Measurements from ENCODE around the gene PDPR. TPM values are rescaled to one million over a fixed set of nuclear protein-coding genes. Genes with fewer than 3 reads are reported as not detected.

Gene PDPR
- total RNA-seq, 1 experiment from 2014 or later, result 28.5 TPM

DNA sequence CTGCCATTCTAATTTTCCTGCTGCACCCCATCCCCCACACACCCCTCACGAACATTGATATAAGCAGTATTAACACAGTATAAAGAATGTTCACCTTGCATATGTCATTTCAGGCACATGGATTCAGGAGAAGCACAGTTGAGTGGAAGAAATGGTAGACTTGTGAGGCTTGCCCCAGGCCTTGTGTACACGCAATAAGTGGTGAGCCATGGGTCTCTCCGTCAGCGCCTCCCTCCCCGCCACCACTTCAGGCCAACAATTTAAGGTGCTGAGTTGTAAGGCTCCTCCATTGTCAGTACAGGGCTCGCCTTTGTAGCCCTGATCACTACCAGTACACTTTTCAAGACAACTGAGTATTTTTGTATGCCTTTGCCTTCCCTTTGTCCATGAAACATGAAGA, 47.2 kb downstream of the PDPR start:
- Histone ChIP-seq H3K9me3 (ENCODE audit: control insufficient read depth in 1 of 2, insufficient read depth in 1 of 2, low read depth in 1 of 2, low read length in 2 of 2) (no peaks in the 10 kb centered on the region), H3K9me2 (ENCODE audit: insufficient read depth) (no peaks in the 10 kb centered on the region), H3K79me2 (ENCODE audit: insufficient read depth, low read length) (no peaks in the 10 kb centered on the region), H3K4me1 (ENCODE audit: control insufficient read depth in 1 of 2, insufficient read depth in 2 of 2, low read length in 2 of 2) (peaks cover 6 to 9% of the 10 kb centered on the region in 2 experiments; a peak in 3 of 4 replicates), H3K27me3 (ENCODE audit: insufficient read depth, low read length) (no peaks in the 10 kb centered on the region), H3K9ac (ENCODE audit: low read length) (no peak overlapping the region), H4K20me1 (ENCODE audit: insufficient read depth) (no peaks in the 10 kb centered on the region), H3K36me3 (ENCODE audit: control insufficient read depth in 1 of 2, insufficient read depth in 2 of 2, low read length in 2 of 2) (peaks cover 24 to 41% of the 10 kb centered on the region in 2 experiments; a peak in 3 of 4 replicates), H3K4me2 (ENCODE audit: low read length) (no peak overlapping the region), H3K4me3 (replicated peaks in 1 of 2; ENCODE audit: low read depth in 1 of 2, low read length in 2 of 2) (no peak overlapping the region), H3K27ac (ENCODE audit: low read depth, low read length) (no peak overlapping the region), H2AFZ (ENCODE audit: low read depth, low read length, poor library complexity, severe bottlenecking) (no peak overlapping the region)
- ChIA-PET POLR2A (no interaction called here), RAD21 (ENCODE audit: low non-redundant PET in 1 of 2, low total read pairs in 2 of 2, uncharacterized antibody in 2 of 2, unreplicated experiment in 2 of 2) (no interaction called here), CTCF (no interaction called here)
- BruUV-seq (replicated peaks), result no TSS peak
- TF ChIP-seq TCF7L2 (IDR thresholded peaks at IDR 0.05; ENCODE audit: borderline replicate concordance, extremely low read depth, insufficient read depth, insufficient read length) (no peak), ZBTB33 (IDR thresholded peaks at IDR 0.05; ENCODE audit: extremely low read depth, insufficient replicate concordance, low read length) (no peak), CBX3 (IDR thresholded peaks at IDR 0.05; ENCODE audit: low read depth) (no peak), ATF3 (IDR thresholded peaks at IDR 0.05) (no peak), SRF (IDR thresholded peaks at IDR 0.05; ENCODE audit: low read depth) (no peak), POLR2AphosphoS5 (IDR thresholded peaks at IDR 0.05; ENCODE audit: low read depth, low read length) (no peak)
- ATAC-seq (no peak), DNase-seq (ENCODE audit: low read depth, low spot score) (no peak)
- intact Hi-C loops (cut with micrococcal nuclease), result loop anchor here (10.0 kb wide), 1 partner anchor 93 kb away; the partner anchor contains the start of gene EXOSC6

DNA sequence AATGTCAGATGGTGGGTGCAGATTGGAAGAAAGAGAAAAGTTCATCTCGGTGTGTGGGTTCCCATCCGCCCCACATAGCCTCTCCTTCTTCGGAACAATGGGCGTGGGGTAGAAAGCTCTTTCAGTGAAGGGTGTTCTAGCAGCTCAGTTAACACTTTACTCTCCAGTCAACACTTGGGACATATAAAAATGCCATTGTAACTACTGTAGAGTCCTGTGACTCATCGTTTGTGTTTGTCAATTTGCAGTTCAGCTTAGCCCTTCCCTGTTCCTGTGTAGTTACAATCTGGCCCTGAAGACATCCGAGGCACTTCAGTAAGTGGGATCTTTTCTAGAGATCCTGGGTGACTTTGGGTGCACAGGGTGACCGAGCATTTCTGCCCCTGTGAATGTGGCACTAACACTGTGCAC, 47.9 kb downstream of the PDPR start:
- DNase-seq (ENCODE audit: low read depth, low spot score) (no peak), ATAC-seq (peak; percentile 28; the same call in 1 of the 2 replicates)
- no peaks in the 10 kb centered on the region for H3K9me3 ChIP-seq (ENCODE audit: control insufficient read depth in 1 of 2, insufficient read depth in 1 of 2, low read depth in 1 of 2, low read length in 2 of 2)
- H3K27me3 ChIP-seq (ENCODE audit: insufficient read depth, low read length), result no peaks in the 10 kb centered on the region
- TF ChIP-seq FOSL1 (IDR thresholded peaks at IDR 0.05; ENCODE audit: low read depth), result no peak
- TF ChIP-seq CBX3 (IDR thresholded peaks at IDR 0.05; ENCODE audit: low read depth), result no peak
- no peak for TF ChIP-seq ZFX (IDR thresholded peaks at IDR 0.05)
- TF ChIP-seq ZBTB33 (IDR thresholded peaks at IDR 0.05; ENCODE audit: extremely low read depth, insufficient replicate concordance, low read length), result no peak
- no peak for TF ChIP-seq POLR2A (IDR thresholded peaks at IDR 0.05; ENCODE audit: borderline replicate concordance, extremely low read depth, insufficient read depth, insufficient read length)
- TF ChIP-seq ELF1 (IDR thresholded peaks at IDR 0.05; ENCODE audit: borderline replicate concordance, low read depth), result no peak
- TF ChIP-seq SIN3A (IDR thresholded peaks at IDR 0.05; ENCODE audit: low read depth), result no peak
- no peak for TF ChIP-seq ATF3 (IDR thresholded peaks at IDR 0.05)
- TF ChIP-seq TCF7L2 (IDR thresholded peaks at IDR 0.05; ENCODE audit: borderline replicate concordance, extremely low read depth, insufficient read depth, insufficient read length), result no peak
- no peak overlapping the region for H3K4me3 ChIP-seq (replicated peaks in 1 of 2; ENCODE audit: low read depth in 1 of 2, low read length in 2 of 2)
- peaks cover 18 to 34% of the 10 kb centered on the region in 2 experiments; a peak in 3 of 4 replicates for H3K36me3 ChIP-seq (ENCODE audit: control insufficient read depth in 1 of 2, insufficient read depth in 2 of 2, low read length in 2 of 2)
- peak overlapping the region; percentile 10; the same call in 1 of the 2 replicates for H3K4me2 ChIP-seq (ENCODE audit: low read length)
- RAD21 ChIA-PET (ENCODE audit: low non-redundant PET in 1 of 2, low total read pairs in 2 of 2, uncharacterized antibody in 2 of 2, unreplicated experiment in 2 of 2), result no interaction called here
- H3K4me1 ChIP-seq (ENCODE audit: control insufficient read depth in 1 of 2, insufficient read depth in 2 of 2, low read length in 2 of 2), result peaks cover 6 to 9% of the 10 kb centered on the region in 2 experiments; a peak in 3 of 4 replicates
- POLR2A ChIA-PET, result no interaction called here
- no peaks in the 10 kb centered on the region for H3K79me2 ChIP-seq (ENCODE audit: insufficient read depth, low read length)
- H4K20me1 ChIP-seq (ENCODE audit: insufficient read depth), result no peaks in the 10 kb centered on the region
- no peak overlapping the region for H3K9ac ChIP-seq (ENCODE audit: low read length)
- no peak overlapping the region for H2AFZ ChIP-seq (ENCODE audit: low read depth, low read length, poor library complexity, severe bottlenecking)
- no TSS peak for BruUV-seq (replicated peaks)
- H3K9me2 ChIP-seq (ENCODE audit: insufficient read depth), result no peaks in the 10 kb centered on the region
- H3K27ac ChIP-seq (ENCODE audit: low read depth, low read length), result no peak overlapping the region
- CTCF ChIA-PET, result no interaction called here
- intact Hi-C loops (cut with micrococcal nuclease), result loop anchor here (10.0 kb wide), 1 partner anchor 93 kb away; the partner anchor contains the start of gene EXOSC6

Data from HCT116 (cell line).